Astrocyte of the cerebellum (primary cell): ENCODE measurements around the gene CRYBG3.
A peak's percentile ranks its signal among the peaks of the same experiment; 100 is the strongest.

Experiments
- DNase-seq: peaks from one replicate; pipeline ENCODE4 v3.0.0-alpha.2; 2011; ENCODE audit warnings: low read depth
- H3K4me3 ChIP-seq: 2 replicates; pipeline ENCODE4 v1.5.1; 2011; ENCODE audit warnings: mild to moderate bottlenecking, low read depth, low read length, moderate library complexity
- CTCF ChIP-seq: IDR thresholded peaks from 2 replicates; pipeline ENCODE4 v1.5.1; 2012; ENCODE audit warnings: low read length, low read depth, moderate library complexity, mild to moderate bottlenecking; ENCODE audit errors: missing control alignments
- in situ Hi-C: cut with HindIII; loops from 2 replicates; pipeline ENCODE4 v1.10.0; 2017; ENCODE audit warnings: low sequenced_read_pairs

The CRYBG3 gene

GRCh38 chr3:97821774-97822358 lies at the start of gene CRYBG3:
TSS of gene CRYBG3 (plus strand) at chr3:97822011. CDS start at chr3:97822207, 196 bp downstream.
- peak; percentile 47 for TF ChIP-seq CTCF
- peak within 1 kb of the TSS; percentile 84 for H3K4me3 ChIP-seq
- in situ Hi-C loops = no loop called here
- peak; percentile 36 for DNase-seq

GRCh38 chr3:97772926-97773325 lies 48.9 kb upstream of the CRYBG3 start:
- TF ChIP-seq CTCF = no peak
- no peak for DNase-seq
- no peak overlapping the region for H3K4me3 ChIP-seq
- in situ Hi-C loops = no loop called here

- no peak for TF ChIP-seq CTCF
- in situ Hi-C loops = no loop called here
- H3K4me3 ChIP-seq = no peak overlapping the region
- no peak for DNase-seq
These were observed 43.7 kb upstream of the CRYBG3 start for GRCh38 chr3:97778152-97778551.

GRCh38 chr3:97793420-97794019 lies 28.3 kb upstream of the CRYBG3 start:
- H3K4me3 ChIP-seq = no peak overlapping the region
- TF ChIP-seq CTCF = peak; percentile 57
- peak; percentile 59 for DNase-seq
- in situ Hi-C loops = no loop called here

- in situ Hi-C loops = no loop called here
- no peak for TF ChIP-seq CTCF
These were observed 25.9 kb upstream of the CRYBG3 start for GRCh38 chr3:97795951-97796350.

GRCh38 chr3:97804471-97804870 lies 17.3 kb upstream of the CRYBG3 start:
- in situ Hi-C loops = no loop called here
- no peak overlapping the region for H3K4me3 ChIP-seq
- no peak for TF ChIP-seq CTCF
- no peak for DNase-seq

More at GRCh38 chr3:97795951-97796350, 25.9 kb upstream of the CRYBG3 start:
- H3K4me3 ChIP-seq = no peak overlapping the region
- no peak for DNase-seq
